ENCODE measurements around the gene LDLRAP1.
"Not testable (repeated sequence)": the region's sequence is repeated elsewhere in the genome, so short reads cannot be mapped to it uniquely, and the experiment has no call there.

DNA sequence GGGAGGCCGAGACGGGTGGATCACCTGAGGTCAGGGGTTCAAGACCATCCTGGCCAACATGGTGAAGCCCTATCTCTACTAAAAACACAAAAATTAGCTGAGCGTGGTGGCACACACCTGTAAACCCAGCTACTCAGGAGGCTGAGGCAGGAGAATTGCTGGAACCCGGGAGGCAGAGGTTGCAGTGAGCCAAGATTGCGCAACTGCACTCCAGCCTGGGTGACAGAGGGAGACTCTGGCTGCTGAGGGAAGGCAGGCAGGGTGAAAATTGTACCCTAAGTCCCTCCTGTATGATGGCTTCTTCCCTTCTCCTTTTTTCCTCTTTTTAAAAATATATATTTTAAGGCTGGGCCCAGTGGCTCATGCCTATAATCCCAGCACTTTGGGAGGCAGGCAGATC lies 53.2 kb downstream of the LDLRAP1 start:
- TF ChIP-seq, protein P1, sequence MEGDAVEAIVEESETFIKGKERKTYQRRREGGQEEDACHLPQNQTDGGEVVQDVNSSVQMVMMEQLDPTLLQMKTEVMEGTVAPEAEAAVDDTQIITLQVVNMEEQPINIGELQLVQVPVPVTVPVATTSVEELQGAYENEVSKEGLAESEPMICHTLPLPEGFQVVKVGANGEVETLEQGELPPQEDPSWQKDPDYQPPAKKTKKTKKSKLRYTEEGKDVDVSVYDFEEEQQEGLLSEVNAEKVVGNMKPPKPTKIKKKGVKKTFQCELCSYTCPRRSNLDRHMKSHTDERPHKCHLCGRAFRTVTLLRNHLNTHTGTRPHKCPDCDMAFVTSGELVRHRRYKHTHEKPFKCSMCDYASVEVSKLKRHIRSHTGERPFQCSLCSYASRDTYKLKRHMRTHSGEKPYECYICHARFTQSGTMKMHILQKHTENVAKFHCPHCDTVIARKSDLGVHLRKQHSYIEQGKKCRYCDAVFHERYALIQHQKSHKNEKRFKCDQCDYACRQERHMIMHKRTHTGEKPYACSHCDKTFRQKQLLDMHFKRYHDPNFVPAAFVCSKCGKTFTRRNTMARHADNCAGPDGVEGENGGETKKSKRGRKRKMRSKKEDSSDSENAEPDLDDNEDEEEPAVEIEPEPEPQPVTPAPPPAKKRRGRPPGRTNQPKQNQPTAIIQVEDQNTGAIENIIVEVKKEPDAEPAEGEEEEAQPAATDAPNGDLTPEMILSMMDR (IDR thresholded peaks at IDR 0.05): not testable (repeated sequence)
- not testable (repeated sequence) for TF ChIP-seq POLR2A (IDR thresholded peaks at IDR 0.05)

All from heart left ventricle (tissue), 13 donors.